SU-DHL-6 (cell line): ENCODE measurements around the gene KRT75.

ENCODE experiments used
- H2AFZ ChIP-seq: fragments of 200-600 bp; sonication (generic); 2 replicates; pipeline ENCODE4 v1.6.1; 2014; ENCODE audit warnings: low read depth, mild to moderate bottlenecking, moderate library complexity, mixed read lengths, antibody characterized with exemption, low read length; ENCODE audit not compliant: severe bottlenecking
- H3F3A ChIP-seq: fragments of 200-600 bp; shearing (Covaris generic); 2 replicates; pipeline ENCODE4 v1.6.0; 2016; ENCODE audit warnings: antibody characterized with exemption, mild to moderate bottlenecking; ENCODE audit not compliant: insufficient read depth
- H3K27ac ChIP-seq: fragments of 200-600 bp; sonication (generic); 2 replicates; pipeline ENCODE4 v1.5.1; 2016; ENCODE audit warnings: low read depth, mild to moderate bottlenecking, low read length, moderate library complexity, mixed read lengths
- H3K27me3 ChIP-seq: fragments of 200-600 bp; sonication (generic), shearing (Covaris generic); 2 replicates; pipeline ENCODE4 v1.6.0; 2014; ENCODE audit warnings: mild to moderate bottlenecking, low read length
- H3K36me3 ChIP-seq: fragments of 200-600 bp; sonication (generic); 2 replicates; pipeline ENCODE4 v1.6.1; 2014; ENCODE audit warnings: mild to moderate bottlenecking, low read length, mixed read lengths
- H3K4me2 ChIP-seq: fragments of 300-600, 200-600 bp; shearing (Covaris generic), sonication (generic); 2 replicates; pipeline ENCODE4 v1.6.0; 2014; ENCODE audit warnings: low read length, low read depth, mild to moderate bottlenecking; ENCODE audit not compliant: poor library complexity, severe bottlenecking
- H3K4me3 ChIP-seq: fragments of 200-600 bp; sonication (generic); 2 replicates; pipeline ENCODE4 v1.5.1; 2014; ENCODE audit warnings: antibody characterized with exemption, low read length, mild to moderate bottlenecking, mixed read lengths; ENCODE audit not compliant: insufficient read depth, poor library complexity, severe bottlenecking
- H3K79me2 ChIP-seq: fragments of 200-600 bp; sonication (generic); 2 replicates; pipeline ENCODE4 v1.6.1; 2014; ENCODE audit warnings: mild to moderate bottlenecking, low read length, moderate library complexity; ENCODE audit not compliant: insufficient read depth
- H3K9ac ChIP-seq: fragments of 200-600 bp; sonication (generic); 2 replicates; pipeline ENCODE4 v1.7.0; 2014; ENCODE audit warnings: mild to moderate bottlenecking, low read length
- H3K9me2 ChIP-seq: fragments of 200-600 bp; sonication (generic); replicated peaks from 2 replicates; pipeline ENCODE4 v1.6.1; 2014; ENCODE audit warnings: low read length; ENCODE audit not compliant: insufficient read depth
- H3K9me3 ChIP-seq: fragments of 200-600 bp; sonication (generic); 2 replicates; pipeline ENCODE4 v1.6.1; 2014; ENCODE audit warnings: low read length, mixed read lengths; ENCODE audit not compliant: insufficient read depth
- H4K20me1 ChIP-seq: fragments of 200-600 bp; sonication (generic); 2 replicates; pipeline ENCODE4 v1.6.1; 2014; ENCODE audit warnings: low read depth, mild to moderate bottlenecking, antibody characterized with exemption, low read length, moderate library complexity, mixed read lengths
- CTCF ChIP-seq: fragments of 200-600 bp; sonication (generic); IDR thresholded peaks from one replicate; pipeline ENCODE4 v1.5.1; 2017; ENCODE audit warnings: antibody characterized with exemption, mild to moderate bottlenecking, low read length, moderate library complexity; ENCODE audit not compliant: insufficient read depth, poor library complexity, severe bottlenecking
- EZH2phosphoT487 ChIP-seq: fragments of 200-600 bp; sonication (generic), shearing (Covaris generic); conservative IDR thresholded peaks from 2 replicates; pipeline ENCODE4 v1.6.1; 2018; ENCODE audit warnings: mild to moderate bottlenecking, antibody characterized with exemption, low read length, moderate library complexity, mixed read lengths

The KRT75 gene

DNA sequence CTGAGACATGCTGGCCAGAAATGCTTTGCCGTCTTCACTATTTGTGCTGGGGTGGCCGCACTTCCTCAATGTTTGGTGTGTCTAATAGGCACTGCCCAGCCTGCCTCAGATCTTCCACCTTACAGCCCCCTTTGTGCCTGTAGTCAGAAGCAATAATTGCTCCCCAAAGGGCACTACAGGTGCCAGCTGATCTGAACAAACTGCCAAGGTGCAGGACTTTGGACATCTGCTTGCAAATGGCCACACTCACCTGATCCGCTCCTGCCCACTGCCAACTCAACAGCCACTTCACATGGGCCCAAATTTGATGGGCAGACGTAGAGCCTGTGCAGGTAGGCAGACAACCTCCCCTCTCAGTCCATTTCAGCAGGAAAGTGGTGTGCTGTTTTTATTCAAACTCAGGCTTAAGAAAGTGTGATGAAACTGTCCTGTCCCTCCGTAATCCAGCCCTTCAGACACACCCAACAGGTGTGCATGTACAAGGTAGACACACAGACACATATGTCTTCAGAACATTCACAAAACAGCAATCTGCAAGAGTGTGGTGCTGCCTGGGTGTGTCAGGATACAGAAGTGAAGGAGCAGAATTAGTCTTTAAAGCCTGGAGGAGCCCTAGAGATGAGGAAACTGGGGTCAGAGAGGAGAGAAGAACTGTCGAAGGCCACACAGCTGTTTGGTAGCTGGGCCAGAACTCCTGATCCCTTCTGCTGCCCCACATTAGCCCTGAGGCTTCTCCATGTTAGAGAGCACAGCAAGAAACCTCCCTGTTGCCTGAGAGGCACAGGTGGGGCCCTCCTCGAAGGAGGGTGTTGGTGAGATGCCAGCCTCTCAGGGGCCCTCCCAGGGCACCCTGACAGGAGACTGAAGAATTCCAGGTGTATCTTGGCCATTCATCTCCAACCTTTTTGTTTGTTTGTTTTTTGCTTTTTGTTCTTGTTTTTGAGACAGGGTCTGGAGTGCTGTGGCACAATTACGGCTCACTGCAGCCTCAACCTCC lies 4.4 kb upstream of the KRT75 start:
- Histone ChIP-seq H3K27ac (no peak overlapping the region), H3K79me2 (no peaks in the 10 kb centered on the region), H3K27me3 (no peaks in the 10 kb centered on the region), H3K36me3 (no peaks in the 10 kb centered on the region), H3K9me2 (no peaks in the 10 kb centered on the region), H3K9ac (no peak overlapping the region), H4K20me1 (no peaks in the 10 kb centered on the region), H3K4me2 (no peak overlapping the region), H3K4me3 (no peak overlapping the region), H3K9me3 (no peaks in the 10 kb centered on the region), H3F3A (no peaks in the 10 kb centered on the region), H2AFZ (no peak overlapping the region)
- TF ChIP-seq EZH2phosphoT487 (no peak), CTCF (no peak)

DNA sequence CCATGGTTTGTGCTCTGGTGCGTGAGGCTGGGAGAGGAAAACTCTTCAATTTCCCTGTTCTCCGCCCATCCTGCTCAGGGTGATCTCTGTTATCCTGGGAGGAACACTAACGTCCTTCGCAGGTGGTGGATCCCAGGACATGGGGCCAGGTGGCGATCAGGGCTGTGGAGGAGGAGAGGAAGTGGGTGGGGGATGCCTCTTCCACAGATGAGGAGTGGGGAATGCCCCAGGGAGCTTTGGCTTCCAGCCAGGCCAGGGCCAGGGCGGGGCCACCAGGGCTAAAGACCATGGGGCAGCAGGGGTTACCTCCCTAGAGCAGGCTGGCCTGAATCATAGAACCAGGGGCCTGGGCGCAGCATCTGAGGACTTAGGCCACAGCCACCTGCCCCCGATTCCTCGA lies 3.3 kb upstream of the KRT75 start:
- Histone ChIP-seq H3K79me2 (no peaks in the 10 kb centered on the region), H3K36me3 (no peaks in the 10 kb centered on the region), H3K9me3 (no peaks in the 10 kb centered on the region), H3K27me3 (no peaks in the 10 kb centered on the region), H3K4me2 (no peak overlapping the region), H3K27ac (no peak overlapping the region), H3K4me3 (no peak overlapping the region), H3F3A (no peaks in the 10 kb centered on the region), H3K9ac (no peak overlapping the region), H4K20me1 (no peaks in the 10 kb centered on the region), H2AFZ (no peak overlapping the region), H3K9me2 (no peaks in the 10 kb centered on the region)
- TF ChIP-seq EZH2phosphoT487 = no peak
- no peak for TF ChIP-seq CTCF

DNA sequence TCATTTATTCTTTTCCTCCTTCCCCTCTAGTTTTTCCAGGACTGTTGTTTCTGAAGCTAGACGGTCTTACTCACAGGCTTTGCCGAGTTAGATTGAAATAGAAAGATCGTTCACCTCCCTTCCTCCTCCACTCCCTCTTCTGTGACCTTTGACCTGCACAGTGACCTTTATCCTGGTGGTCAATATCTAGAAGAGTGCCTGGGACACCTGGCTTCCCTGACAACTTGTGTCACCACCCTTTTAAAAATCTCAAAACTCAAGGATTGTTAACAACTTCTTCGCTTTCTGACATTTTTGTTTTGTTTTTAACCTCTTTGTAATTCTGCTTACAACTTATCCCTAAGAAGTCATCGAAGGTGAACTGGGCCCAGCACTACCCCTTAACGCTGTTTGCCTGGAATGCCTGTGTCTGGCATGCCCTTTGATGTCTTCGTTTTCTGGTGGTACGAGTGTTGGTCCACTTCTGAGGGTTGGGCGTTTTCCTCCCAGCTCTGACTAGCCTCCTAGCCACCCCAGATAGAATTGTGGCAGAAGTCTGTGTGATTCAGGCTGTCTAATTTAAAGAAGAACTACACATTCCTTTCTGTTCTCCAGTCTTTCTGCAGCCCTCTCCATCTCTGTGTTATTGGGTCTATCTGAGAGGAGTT lies 2.8 kb upstream of the KRT75 start:
- Histone ChIP-seq H3K36me3 (no peaks in the 10 kb centered on the region), H3K27me3 (no peaks in the 10 kb centered on the region), H4K20me1 (no peaks in the 10 kb centered on the region), H3K27ac (no peak overlapping the region), H3K9ac (no peak overlapping the region), H3K4me3 (no peak overlapping the region), H3F3A (no peaks in the 10 kb centered on the region), H3K9me3 (no peaks in the 10 kb centered on the region), H3K79me2 (no peaks in the 10 kb centered on the region), H2AFZ (no peak overlapping the region), H3K9me2 (no peaks in the 10 kb centered on the region), H3K4me2 (no peak overlapping the region)
- TF ChIP-seq EZH2phosphoT487 (no peak), CTCF (no peak)
